Naive thymus-derived CD4-positive, alpha-beta T cell (primary cell): ENCODE data around the gene IQGAP1. TPM values are rescaled to one million over a fixed set of nuclear protein-coding genes. Genes with fewer than 3 reads are reported as not detected.
"Not testable (repeated sequence)": the region's sequence is repeated elsewhere in the genome, so short reads cannot be mapped to it uniquely, and the experiment has no call there.

Source experiments
- ATAC-seq: fragments of 150-1000 bp; cut with Tn5 transposase; 2 replicates; pipeline ENCODE4 v1.10.0; 2021; ENCODE audit warnings: mild to moderate bottlenecking, moderate library complexity
- CTCF ChIA-PET: fragments of 350-600 bp; sonication (Branson Sonifier 250); formaldehyde crosslinking; loops from one replicate; lab custom pipeline; 2021; ENCODE audit warnings: antibody characterized with exemption; lab: Charles Lee
- POLR2A ChIA-PET: fragments of 350-600 bp; sonication (Branson Sonifier 250); formaldehyde crosslinking; loops from one replicate; lab custom pipeline; 2021; ENCODE audit warnings: antibody characterized with exemption, inconsistent platforms; lab: Charles Lee
- DNase-seq, 9 donors: peaks; one replicate each; pipeline versions ENCODE4 v3.0.0 to v3.0.0-alpha.2; 2020 to 2022; ENCODE audit warnings: mixed read lengths in 1 of 9
- H3K27ac ChIP-seq: one replicate; pipeline ENCODE4 v1.7.0; 2013; ENCODE audit warnings: mild to moderate bottlenecking, low read depth, low read length, moderate library complexity
- H3K27me3 ChIP-seq, 2 donors: one replicate each; pipeline ENCODE4 v1.7.0; 2013; ENCODE audit warnings: low read length in 2 of 2, mild to moderate bottlenecking in 2 of 2, moderate library complexity in 2 of 2; ENCODE audit not compliant: control insufficient read depth in 2 of 2, insufficient read depth in 2 of 2
- H3K36me3 ChIP-seq, 3 experiments: 1 replicate in 2 of 3; 2 replicates in 1 of 3; pipeline ENCODE4 v1.7.0; 2013; ENCODE audit warnings: low read length in 3 of 3, mild to moderate bottlenecking in 3 of 3, moderate library complexity in 1 of 3; ENCODE audit not compliant: insufficient read depth in 3 of 3, control insufficient read depth in 2 of 3
- H3K4me1 ChIP-seq, 2 donors: one replicate each; pipeline ENCODE4 v1.7.0; 2013; ENCODE audit warnings: low read length in 2 of 2, mild to moderate bottlenecking in 2 of 2, moderate library complexity in 1 of 2; ENCODE audit not compliant: control insufficient read depth in 2 of 2, insufficient read depth in 2 of 2
- H3K4me3 ChIP-seq: 2 replicates; pipeline ENCODE4 v1.7.0; 2013; ENCODE audit warnings: mild to moderate bottlenecking, low read length
- H3K9me3 ChIP-seq, 3 experiments: 1 replicate in 2 of 3; 2 replicates in 1 of 3; pipeline ENCODE4 v1.7.0; 2013; ENCODE audit warnings: low read length in 3 of 3; ENCODE audit not compliant: control insufficient read depth in 2 of 3
- H3K27ac Mint-ChIP-seq, 9 donors: one replicate each; pipeline ENCODE4 v1.8.0; 2020 to 2022; ENCODE audit warnings: mixed read lengths in 9 of 9, mild to moderate bottlenecking in 8 of 9, moderate library complexity in 5 of 9, inconsistent platforms in 2 of 9
- H3K27me3 Mint-ChIP-seq, 5 donors: one replicate each; pipeline ENCODE4 v1.8.0; 2021 to 2022; ENCODE audit warnings: mixed read lengths in 5 of 5, mild to moderate bottlenecking in 1 of 5
- H3K36me3 Mint-ChIP-seq, 5 donors: one replicate each; pipeline ENCODE4 v1.8.0; 2020 to 2022; ENCODE audit warnings: mixed read lengths in 5 of 5, mild to moderate bottlenecking in 3 of 5, inconsistent platforms in 1 of 5
- H3K4me1 Mint-ChIP-seq, 7 donors: one replicate each; pipeline ENCODE4 v1.8.0; 2020 to 2022; ENCODE audit warnings: mixed read lengths in 7 of 7, mild to moderate bottlenecking in 3 of 7, inconsistent platforms in 1 of 7
- H3K4me3 Mint-ChIP-seq, 10 donors: one replicate each; pipeline ENCODE4 v1.8.0; 2020 to 2022; ENCODE audit warnings: mild to moderate bottlenecking in 10 of 10, mixed read lengths in 10 of 10, moderate library complexity in 6 of 10, inconsistent platforms in 2 of 10
- H3K9me3 Mint-ChIP-seq, 11 donors: one replicate each; pipeline ENCODE4 v1.8.0; 2020 to 2022; ENCODE audit warnings: mixed read lengths in 11 of 11, mild to moderate bottlenecking in 4 of 11, inconsistent platforms in 1 of 11, moderate library complexity in 1 of 11
- intact Hi-C, 2 donors: fragments of 100-400 bp; cut with micrococcal nuclease; formaldehyde crosslinking; loops; one replicate each; pipeline ENCODE4 v1.15.1; 2023
- polyA plus RNA-seq, 2 donors: library from polyadenylated mRNA; unstranded; fragments of 300-500 nt; fragmentation: Illumina TruSeq; gene quantifications; one replicate each; pipeline ENCODE4 v1.2.3, GENCODE V29; 2021
- total RNA-seq, 6 experiments: library from RNA in 5 of 6; stranded (reverse) in 5 of 6; gene quantifications; 1 replicate in 5 of 6; 2 replicates in 1 of 6; pipeline ENCODE4 v1.2.3 and lab custom pipeline; 2021 to 2026

The IQGAP1 gene
- total and polyA plus RNA-seq, 7 experiments from 2014 or later: 73.9 to 263 (median 90.3) TPM

GRCh38 chr15:90501898-90502297, 113.9 kb downstream of the IQGAP1 start:
- H3K4me1 ChIP-seq: no peaks in the 10 kb centered on the region
- Mint-ChIP-seq H3K27me3 (no peaks in the 10 kb centered on the region), H3K4me3 (no peak overlapping the region), H3K9me3 (no peaks in the 10 kb centered on the region), H3K4me1 (peaks cover 0 to 15% (median 0%) of the 10 kb centered on the region in 7 donors), H3K36me3 (peaks cover 12 to 36% (median 27%) of the 10 kb centered on the region in 5 donors), H3K27ac (peak overlapping the region in 1 of 9 donors; percentile 67)
- no peak overlapping the region for H3K4me3 ChIP-seq
- H3K36me3 ChIP-seq: peaks cover 13 to 32% (median 22%) of the 10 kb centered on the region in 3 experiments
- intact Hi-C loops: no loop called here
- CTCF ChIA-PET: interaction anchor here (1.2 kb wide), 1 partner anchor 181 kb away, joined by 3 read pairs; no protein-coding TSS in a partner anchor
- POLR2A ChIA-PET: no interaction called here
- ATAC-seq: no peak
- H3K9me3 ChIP-seq: no peaks in the 10 kb centered on the region
- H3K27me3 ChIP-seq: no peaks in the 10 kb centered on the region
- no peak overlapping the region for H3K27ac ChIP-seq
- no peak for DNase-seq

- POLR2A ChIA-PET: interaction anchor here (0.6 to 1.4 kb wide), 3 partner anchors 10 to 153 kb away, joined by 3 to 4 read pairs (median 4); no protein-coding TSS in a partner anchor
- intact Hi-C loops: loop anchor here (10.0 kb wide), 1 partner anchor 184 kb away; no protein-coding TSS in a partner anchor
Observed at GRCh38 chr15:90510781-90511180, 122.7 kb downstream of the IQGAP1 start.

GRCh38 chr15:90511211-90511618, 123.2 kb downstream of the IQGAP1 start:
- Mint-ChIP-seq H3K4me1 (peaks cover 8 to 41% (median 20%) of the 10 kb centered on the region in 7 donors), H3K27ac (peak overlapping the region; percentile 53 to 86 (median 72)), H3K4me3 (peak overlapping the region; percentile 68 to 86 (median 80)), H3K36me3 (peaks cover 0 to 14% (median 0%) of the 10 kb centered on the region in 5 donors)
- intact Hi-C loops: loop anchor here (10.0 kb wide), 1 partner anchor 184 kb away; no protein-coding TSS in a partner anchor
- H3K27ac ChIP-seq, ATAC-seq, H3K9me3 ChIP-seq, H3K4me1 ChIP-seq, H3K4me3 ChIP-seq, H3K27me3 Mint-ChIP-seq, H3K9me3 Mint-ChIP-seq, H3K27me3 ChIP-seq, H3K36me3 ChIP-seq: not testable (repeated sequence)
- peak in 7 of 9 donors; percentile 22 to 59 (median 32) for DNase-seq
- CTCF ChIA-PET: interaction anchor here (1.0 kb wide), 2 partner anchors 13 to 191 kb away, joined by 3 to 4 read pairs; no protein-coding TSS in a partner anchor
- POLR2A ChIA-PET: interaction anchor here (0.6 to 1.5 kb wide), 5 partner anchors 11 to 153 kb away, joined by 3 to 4 read pairs (median 4); no protein-coding TSS in a partner anchor

More at GRCh38 chr15:90510781-90511180, 122.7 kb downstream of the IQGAP1 start:
- H3K4me3 Mint-ChIP-seq: peak overlapping the region in 9 of 10 donors; percentile 68 to 86 (median 81)
- peaks cover 0 to 14% (median 0%) of the 10 kb centered on the region in 5 donors for H3K36me3 Mint-ChIP-seq
- not testable (repeated sequence) for H3K27me3 Mint-ChIP-seq, H3K9me3 Mint-ChIP-seq, H3K27ac ChIP-seq, H3K4me3 ChIP-seq, H3K4me1 ChIP-seq, H3K27me3 ChIP-seq, DNase-seq, H3K9me3 ChIP-seq, ATAC-seq, H3K36me3 ChIP-seq
- H3K27ac Mint-ChIP-seq: peak overlapping the region in 8 of 9 donors; percentile 48 to 86 (median 76)
- CTCF ChIA-PET: interaction anchor here (0.6 to 1.0 kb wide), 2 partner anchors 191 to 423 kb away, joined by 3 to 4 read pairs; no protein-coding TSS in a partner anchor
- H3K4me1 Mint-ChIP-seq: peaks cover 8 to 41% (median 17%) of the 10 kb centered on the region in 7 donors

DNA sequence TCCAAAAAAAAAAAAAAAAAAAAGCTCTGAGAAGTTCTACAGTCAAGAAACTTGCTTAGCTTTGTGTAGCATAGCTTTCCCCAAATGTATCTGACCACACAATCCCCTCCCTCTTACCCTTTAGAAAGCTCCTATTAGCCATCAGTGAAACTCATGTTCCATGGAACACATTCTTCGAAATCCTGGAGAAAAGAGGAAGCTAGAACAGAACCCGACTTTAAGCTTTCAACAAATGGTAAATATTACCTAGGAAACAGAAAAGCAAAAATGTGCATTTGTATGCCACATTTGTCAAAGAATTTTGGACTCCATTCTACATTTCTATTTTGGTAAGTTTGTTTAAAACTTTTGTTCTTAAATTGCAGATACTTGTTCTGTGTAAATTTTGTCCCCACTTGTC, 124.2 kb downstream of the IQGAP1 start:
- Mint-ChIP-seq H3K36me3 (peaks cover 0 to 13% (median 0%) of the 10 kb centered on the region in 5 donors), H3K4me3 (peak overlapping the region in 2 of 10 donors; percentile 21 to 80)
- POLR2A ChIA-PET: interaction anchor here (1.1 to 1.7 kb wide), 4 partner anchors 17 to 147 kb away, joined by 3 to 5 read pairs (median 4); no protein-coding TSS in a partner anchor

DNA sequence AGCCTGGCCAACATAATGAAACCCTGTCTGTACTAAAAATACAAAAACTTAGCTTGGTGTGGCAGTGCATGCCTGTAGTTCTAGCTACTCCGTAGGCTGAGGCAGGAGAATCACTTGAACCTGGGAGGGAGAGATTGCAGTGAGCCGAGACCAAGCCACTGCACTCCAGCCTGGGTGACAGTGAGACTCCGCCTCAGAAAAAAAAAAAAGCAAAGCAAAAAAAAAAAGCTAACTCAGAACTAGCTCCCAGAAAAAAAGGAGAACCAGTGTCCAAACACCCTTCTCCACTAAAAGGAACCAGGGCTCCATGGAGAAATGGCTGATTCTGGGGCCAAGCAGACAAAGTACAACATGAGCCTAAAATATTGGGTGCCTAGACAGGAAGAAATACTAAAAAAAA, 124.9 kb downstream of the IQGAP1 start:
- ChIA-PET CTCF (interaction anchor here (0.6 to 0.8 kb wide), 2 partner anchors 133 to 193 kb away, joined by 3 to 4 read pairs; no protein-coding TSS in a partner anchor), POLR2A (interaction anchor here (0.6 to 1.7 kb wide), 4 partner anchors 16 to 320 kb away, joined by 3 to 5 read pairs (median 4); no protein-coding TSS in a partner anchor)
- ATAC-seq: no peak
- intact Hi-C loops: loop anchor here (10.0 kb wide), 1 partner anchor 182 kb away; no protein-coding TSS in a partner anchor
- Histone ChIP-seq H3K36me3 (no peaks in the 10 kb centered on the region), H3K4me3 (no peak overlapping the region), H3K4me1 (no peaks in the 10 kb centered on the region), H3K9me3 (no peaks in the 10 kb centered on the region), H3K27ac (no peak overlapping the region), H3K27me3 (no peaks in the 10 kb centered on the region)
- no peaks in the 10 kb centered on the region for H3K27me3 Mint-ChIP-seq
- H3K9me3 Mint-ChIP-seq: peaks cover 0 to 5% (median 0%) of the 10 kb centered on the region in 11 donors
- peaks cover 0 to 12% (median 0%) of the 10 kb centered on the region in 5 donors for H3K36me3 Mint-ChIP-seq
- peaks cover 8 to 41% (median 20%) of the 10 kb centered on the region in 7 donors for H3K4me1 Mint-ChIP-seq
- DNase-seq: no peak
- H3K27ac Mint-ChIP-seq: peak overlapping the region in 1 of 9 donors; percentile 43
- H3K4me3 Mint-ChIP-seq: peak overlapping the region in 2 of 10 donors; percentile 3 to 21

More for the DNA sequence above, 124.2 kb downstream of the IQGAP1 start:
- Mint-ChIP-seq H3K4me1 (peaks cover 8 to 41% (median 20%) of the 10 kb centered on the region in 7 donors), H3K27ac (peak overlapping the region in 2 of 9 donors; percentile 17 to 43), H3K27me3 (no peaks in the 10 kb centered on the region), H3K9me3 (peaks cover 0 to 5% (median 0%) of the 10 kb centered on the region in 11 donors)
- DNase-seq: no peak
- H3K4me3 ChIP-seq: no peak overlapping the region
- CTCF ChIA-PET: interaction anchor here (0.6 to 1.0 kb wide), 3 partner anchors 12 to 408 kb away, joined by 3 to 4 read pairs (median 3); no protein-coding TSS in a partner anchor
- H3K36me3 ChIP-seq: no peaks in the 10 kb centered on the region
- ATAC-seq: no peak
- H3K9me3 ChIP-seq: no peaks in the 10 kb centered on the region
- no peaks in the 10 kb centered on the region for H3K4me1 ChIP-seq
- no peaks in the 10 kb centered on the region for H3K27me3 ChIP-seq
- intact Hi-C loops: loop anchor here (10.0 kb wide), 1 partner anchor 183 kb away; no protein-coding TSS in a partner anchor
- H3K27ac ChIP-seq: no peak overlapping the region

DNA sequence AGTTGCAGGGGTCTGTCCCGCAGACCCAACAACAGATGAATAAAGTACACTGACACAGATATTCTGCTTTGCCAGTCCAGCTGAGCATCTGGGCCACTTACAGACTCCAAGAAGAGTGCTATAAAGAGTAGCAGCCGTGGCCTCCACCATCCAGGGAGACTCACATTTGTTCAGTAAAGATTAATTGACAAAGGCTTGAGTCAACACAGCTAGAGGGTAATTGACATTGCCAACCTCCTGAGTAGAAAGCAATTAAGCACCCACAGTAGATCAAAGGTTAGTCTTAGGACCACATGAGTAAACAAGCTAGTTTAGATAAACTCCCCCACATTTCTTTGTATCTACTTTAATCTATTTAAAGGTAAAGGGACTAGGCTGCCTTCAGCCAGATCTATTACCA, 125.4 kb downstream of the IQGAP1 start:
- ChIA-PET CTCF (interaction anchor here (0.8 kb wide), 1 partner anchor 194 kb away, joined by 3 read pairs; no protein-coding TSS in a partner anchor), POLR2A (interaction anchor here (0.7 to 1.7 kb wide), 3 partner anchors 16 to 26 kb away, joined by 4 to 5 read pairs (median 4); no protein-coding TSS in a partner anchor)
- Mint-ChIP-seq H3K4me1 (peaks cover 8 to 41% (median 20%) of the 10 kb centered on the region in 7 donors), H3K9me3 (peaks cover 0 to 5% (median 0%) of the 10 kb centered on the region in 11 donors), H3K27ac (no peak overlapping the region), H3K27me3 (no peaks in the 10 kb centered on the region), H3K4me3 (no peak overlapping the region), H3K36me3 (peaks cover 0 to 12% (median 0%) of the 10 kb centered on the region in 5 donors)
- intact Hi-C loops: loop anchor here (10.0 kb wide), 1 partner anchor 181 kb away; no protein-coding TSS in a partner anchor
- no peaks in the 10 kb centered on the region for H3K36me3 ChIP-seq
- DNase-seq (no peak), ATAC-seq (no peak)
- H3K4me1 ChIP-seq: no peaks in the 10 kb centered on the region
- no peak overlapping the region for H3K4me3 ChIP-seq
- no peaks in the 10 kb centered on the region for H3K27me3 ChIP-seq
- H3K9me3 ChIP-seq: no peaks in the 10 kb centered on the region
- no peak overlapping the region for H3K27ac ChIP-seq
